HG03575 (cell line): ENCODE measurements around the gene BTG2.
"Not testable (repeated sequence)": the region's sequence is repeated elsewhere in the genome, so short reads cannot be mapped to it uniquely, and the experiment has no call there.

Experiments
- ATAC-seq: cut with Tn5 transposase; IDR thresholded peaks from one replicate; pipeline ENCODE4 v1.9.1; 2021; ENCODE audit not compliant: unreplicated experiment, insufficient number of reproducible peaks, low FRiP score; ENCODE audit errors: extremely low read depth

BTG2 gene

GRCh38 chr1:203308328-203308922 lies 3.1 kb downstream of the BTG2 start:
- no peak for ATAC-seq

- ATAC-seq: no peak
Observed at GRCh38 chr1:203308923-203309331, 3.6 kb downstream of the BTG2 start.

GRCh38 chr1:203311368-203312301 lies 6.3 kb downstream of the BTG2 start:
- ATAC-seq: no peak

- ATAC-seq: not testable (repeated sequence)
Observed at GRCh38 chr1:203314025-203314759, 8.9 kb downstream of the BTG2 start.

GRCh38 chr1:203316626-203317093 lies 11.3 kb downstream of the BTG2 start:
- no peak for ATAC-seq

- ATAC-seq: no peak
Observed at GRCh38 chr1:203317429-203318228, 12.3 kb downstream of the BTG2 start.

- no peak for ATAC-seq
Observed at GRCh38 chr1:203318229-203318517, 12.9 kb downstream of the BTG2 start.

GRCh38 chr1:203320591-203321272 lies 15.4 kb downstream of the BTG2 start:
- no peak for ATAC-seq

GRCh38 chr1:203321273-203322052 lies 16.1 kb downstream of the BTG2 start:
- no peak for ATAC-seq

- no peak for ATAC-seq
Observed at GRCh38 chr1:203322500-203323179, 17.3 kb downstream of the BTG2 start.

- ATAC-seq: no peak
Observed at GRCh38 chr1:203323587-203323986, 18.3 kb downstream of the BTG2 start.

- no peak for ATAC-seq
Observed at GRCh38 chr1:203324105-203325025, 19.0 kb downstream of the BTG2 start.

- ATAC-seq: no peak
Observed at GRCh38 chr1:203325026-203325417, 19.7 kb downstream of the BTG2 start.

GRCh38 chr1:203325418-203326091 lies 20.2 kb downstream of the BTG2 start:
- ATAC-seq: no peak

GRCh38 chr1:203326830-203327683 lies 21.7 kb downstream of the BTG2 start:
- peak; percentile 31 for ATAC-seq
